ENCODE data around the gene GASK1A. TPM values are rescaled to one million over a fixed set of nuclear protein-coding genes. Genes with fewer than 3 reads are reported as not detected.

GASK1A gene
- total and polyA plus RNA-seq, 2 donors (not counting 3 experiments of a cell fraction or from before 2014, with no cell fraction given), result 0.04 TPM; not detected in 1

DNA sequence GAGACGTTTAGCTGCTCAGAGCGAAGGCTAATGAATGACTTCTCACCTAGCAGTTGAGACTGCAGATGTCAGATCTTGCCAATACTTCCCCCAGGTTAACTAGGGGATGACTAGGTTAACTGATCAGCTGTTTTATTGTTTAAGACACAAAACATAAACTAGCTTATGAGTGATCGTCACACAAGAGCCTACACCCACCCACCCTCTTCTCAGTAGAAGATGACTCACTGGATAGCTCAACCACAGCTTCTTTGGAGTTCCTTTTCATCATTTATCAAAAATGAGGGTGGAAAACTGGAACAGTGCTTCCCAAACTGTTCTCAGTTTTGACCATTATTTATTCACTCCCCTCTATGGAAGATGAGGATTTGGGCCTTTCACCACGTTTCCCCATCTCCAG lies 25.2 kb downstream of the GASK1A start:
- Histone ChIP-seq H4K20me1 (replicated peaks; ENCODE audit: control insufficient read depth, extremely low read depth, insufficient read depth, low read length) (no peaks in the 10 kb centered on the region), H3K27me3 (ENCODE audit: control insufficient read depth in 2 of 2, insufficient read depth in 2 of 2, low read length in 2 of 2) (peaks cover 3 to 4% of the 10 kb centered on the region in 2 experiments), H3K4me2 (ENCODE audit: insufficient read depth, low read length) (no peak overlapping the region), H3K9me3 (replicated peaks; ENCODE audit: control insufficient read depth, insufficient read depth, low read length) (no peaks in the 10 kb centered on the region), H3K9ac (replicated peaks; ENCODE audit: extremely low read depth, insufficient read depth, low read length) (no peak overlapping the region), H3K79me2 (ENCODE audit: control insufficient read depth, insufficient read depth, low read length) (no peaks in the 10 kb centered on the region), H3K9me1 (replicated peaks; ENCODE audit: control insufficient read depth, extremely low read depth, insufficient read depth, low read length) (no peaks in the 10 kb centered on the region), H3K27ac (ENCODE audit: insufficient read depth, low read depth, low read length) (no peak overlapping the region), H2AFZ (ENCODE audit: low read depth, low read length) (no peak overlapping the region), H3K36me3 (ENCODE audit: control insufficient read depth in 2 of 2, extremely low read depth in 1 of 2, insufficient read depth in 2 of 2, low read length in 2 of 2) (no peaks in the 10 kb centered on the region), H3K4me1 (ENCODE audit: control insufficient read depth, extremely low read depth, insufficient read depth, low read length) (no peaks in the 10 kb centered on the region), H3K4me3 (replicated peaks in 1 of 3; ENCODE audit: insufficient read depth in 1 of 3, low read depth in 1 of 3, low read length in 3 of 3) (no peak overlapping the region)
- DNase-seq (ENCODE audit: low read depth, low spot score) (no peak), FAIRE-seq (no peak)
- dilution Hi-C loops (cut with MboI; ENCODE audit: extremely low pct_ligation_motif_present, low sequenced_read_pairs) (no loop called here), intact Hi-C loops (cut with micrococcal nuclease) (no loop called here)
- POLR2A ChIA-PET, result no interaction called here
- CTCF ChIA-PET, result no interaction called here
- BruUV-seq (replicated peaks), result no TSS peak
- TF ChIP-seq, protein P1, sequence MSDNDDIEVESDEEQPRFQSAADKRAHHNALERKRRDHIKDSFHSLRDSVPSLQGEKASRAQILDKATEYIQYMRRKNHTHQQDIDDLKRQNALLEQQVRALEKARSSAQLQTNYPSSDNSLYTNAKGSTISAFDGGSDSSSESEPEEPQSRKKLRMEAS (IDR thresholded peaks at IDR 0.05; ENCODE audit: insufficient read depth, insufficient read length), result no peak
- no peak for TF ChIP-seq GATA2 (IDR thresholded peaks at IDR 0.05; ENCODE audit: insufficient read depth, insufficient read length, low read depth, low read length)

DNA sequence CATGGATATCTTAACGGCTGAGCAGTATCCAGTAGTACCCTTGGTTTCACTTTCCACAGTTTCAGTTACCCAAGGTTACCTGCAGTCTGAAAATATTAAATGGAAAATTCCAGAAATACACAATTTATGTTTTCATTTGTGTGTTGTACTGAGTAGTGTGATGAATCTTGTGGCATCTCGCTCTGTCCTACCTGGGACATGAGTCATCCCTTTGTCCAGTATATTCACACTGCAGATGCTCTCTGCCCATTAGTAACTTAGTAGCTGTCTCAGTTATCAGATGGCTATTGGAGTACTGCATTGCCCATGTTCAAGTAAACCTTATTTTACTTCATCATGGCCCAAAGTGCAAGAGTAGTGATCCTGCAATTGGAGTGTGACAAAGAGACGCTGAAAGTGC lies 26.1 kb downstream of the GASK1A start:
- Histone ChIP-seq H2AFZ (ENCODE audit: low read depth, low read length) (no peak overlapping the region), H3K9me3 (replicated peaks; ENCODE audit: control insufficient read depth, insufficient read depth, low read length) (no peaks in the 10 kb centered on the region), H4K20me1 (replicated peaks; ENCODE audit: control insufficient read depth, extremely low read depth, insufficient read depth, low read length) (no peaks in the 10 kb centered on the region), H3K27ac (ENCODE audit: insufficient read depth, low read depth, low read length) (no peak overlapping the region), H3K27me3 (ENCODE audit: control insufficient read depth in 2 of 2, insufficient read depth in 2 of 2, low read length in 2 of 2) (peaks cover 3 to 4% of the 10 kb centered on the region in 2 experiments), H3K9ac (replicated peaks; ENCODE audit: extremely low read depth, insufficient read depth, low read length) (no peak overlapping the region), H3K4me1 (ENCODE audit: control insufficient read depth, extremely low read depth, insufficient read depth, low read length) (no peaks in the 10 kb centered on the region), H3K4me3 (replicated peaks in 1 of 3; ENCODE audit: insufficient read depth in 1 of 3, low read depth in 1 of 3, low read length in 3 of 3) (no peak overlapping the region), H3K9me1 (replicated peaks; ENCODE audit: control insufficient read depth, extremely low read depth, insufficient read depth, low read length) (no peaks in the 10 kb centered on the region), H3K4me2 (ENCODE audit: insufficient read depth, low read length) (no peak overlapping the region), H3K79me2 (ENCODE audit: control insufficient read depth, insufficient read depth, low read length) (no peaks in the 10 kb centered on the region), H3K36me3 (ENCODE audit: control insufficient read depth in 2 of 2, extremely low read depth in 1 of 2, insufficient read depth in 2 of 2, low read length in 2 of 2) (no peaks in the 10 kb centered on the region)
- no TSS peak for BruUV-seq (replicated peaks)
- intact Hi-C loops (cut with micrococcal nuclease) (no loop called here), dilution Hi-C loops (cut with MboI; ENCODE audit: extremely low pct_ligation_motif_present, low sequenced_read_pairs) (no loop called here)
- FAIRE-seq (no peak), DNase-seq (ENCODE audit: low read depth, low spot score) (no peak)
- no peak for TF ChIP-seq FOS (IDR thresholded peaks at IDR 0.05; ENCODE audit: borderline replicate concordance, insufficient read depth, low read length)
- no peak for TF ChIP-seq GATA2 (IDR thresholded peaks at IDR 0.05; ENCODE audit: insufficient read depth, insufficient read length, low read depth, low read length)
- no peak for TF ChIP-seq POLR2A (IDR thresholded peaks at IDR 0.05; ENCODE audit: low read depth, low read length)
- no peak for TF ChIP-seq CTCF (IDR thresholded peaks at IDR 0.05; ENCODE audit: extremely low read depth in 1 of 2, insufficient read depth in 1 of 2, low read depth in 1 of 2, low read length in 2 of 2)
- no peak for TF ChIP-seq POLR2AphosphoS5 (IDR thresholded peaks at IDR 0.05; ENCODE audit: insufficient read depth, low read depth, low read length)
- no peak for TF ChIP-seq MYC (IDR thresholded peaks at IDR 0.05; ENCODE audit: low read depth, low read length)
- TF ChIP-seq EZH2 (IDR thresholded peaks at IDR 0.05; ENCODE audit: borderline replicate concordance, low read depth, low read length, severe bottlenecking), result no peak
- no peak for TF ChIP-seq JUN (IDR thresholded peaks at IDR 0.05; ENCODE audit: borderline replicate concordance, insufficient read depth, insufficient read length, low read depth)
- TF ChIP-seq, protein P1 (IDR thresholded peaks at IDR 0.05; ENCODE audit: insufficient read depth, insufficient read length), result no peak
- ChIA-PET CTCF (no interaction called here), POLR2A (no interaction called here)

Data from endothelial cell of umbilical vein (primary cell).